ENCODE data around the gene CPS1. TPM values are rescaled to one million over a fixed set of nuclear protein-coding genes. Genes with fewer than 3 reads are reported as not detected.

The CPS1 gene
- total and polyA plus RNA-seq, 2 of the 4 experiments (the other 2 are of a cell fraction), result 5.4 to 20.1 TPM

DNA sequence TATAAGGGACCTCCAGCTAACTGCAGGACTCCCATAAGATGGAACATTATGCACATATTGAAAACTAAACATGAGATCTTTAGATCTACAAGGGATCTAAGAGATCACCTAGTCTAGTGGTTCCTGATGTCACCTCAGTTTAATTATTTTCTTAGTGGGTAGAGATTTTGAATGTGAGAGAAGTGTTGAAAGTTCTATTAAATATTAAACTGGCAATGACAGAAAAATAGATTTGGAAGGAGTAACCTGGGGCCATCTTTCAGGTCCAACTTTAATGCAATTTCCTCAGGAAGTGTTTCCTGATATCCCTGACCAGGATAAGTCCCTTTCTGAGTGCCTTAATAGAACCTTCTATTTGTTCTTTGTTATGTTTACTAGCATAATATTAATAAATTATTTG lies 29.1 kb upstream of the CPS1 start:
- no peak overlapping the region for H4K5ac ChIP-seq (ENCODE audit: low read depth, low read length)
- CTCF ChIA-PET, result no interaction called here
- no peaks in the 10 kb centered on the region for H3K9me3 ChIP-seq (ENCODE audit: control insufficient read depth, insufficient read depth, low read length)
- H3K14ac ChIP-seq (replicated peaks; ENCODE audit: low read depth, low read length), result no peak overlapping the region
- ATAC-seq (ENCODE audit: low read depth) (no peak), DNase-seq (no peak)
- no peaks in the 10 kb centered on the region for H4K20me1 ChIP-seq (ENCODE audit: insufficient read depth, low read length)
- H3K18ac ChIP-seq (ENCODE audit: low read depth, low read length), result no peak overlapping the region
- POLR2A ChIA-PET (ENCODE audit: unreplicated experiment), result no interaction called here
- no peak overlapping the region for H2AK9ac ChIP-seq (replicated peaks; ENCODE audit: low read depth, low read length, poor library complexity)
- no peak overlapping the region for H3K56ac ChIP-seq (ENCODE audit: extremely low read depth, insufficient read depth, low read length)
- no peak overlapping the region for H3K23ac ChIP-seq (ENCODE audit: low read depth, low read length)
- H3K4me1 ChIP-seq (ENCODE audit: control insufficient read depth, insufficient read depth, low read length), result no peaks in the 10 kb centered on the region
- H2BK5ac ChIP-seq (ENCODE audit: low read depth, low read length, poor library complexity, severe bottlenecking), result no peak overlapping the region
- H3K79me1 ChIP-seq (ENCODE audit: low read depth in 1 of 2, low read length in 2 of 2), result no peaks in the 10 kb centered on the region
- no peak overlapping the region for H3K9ac ChIP-seq (ENCODE audit: low read depth, low read length)
- H2AFZ ChIP-seq (replicated peaks; ENCODE audit: low read length, poor library complexity), result no peak overlapping the region
- TF ChIP-seq, protein P1, sequence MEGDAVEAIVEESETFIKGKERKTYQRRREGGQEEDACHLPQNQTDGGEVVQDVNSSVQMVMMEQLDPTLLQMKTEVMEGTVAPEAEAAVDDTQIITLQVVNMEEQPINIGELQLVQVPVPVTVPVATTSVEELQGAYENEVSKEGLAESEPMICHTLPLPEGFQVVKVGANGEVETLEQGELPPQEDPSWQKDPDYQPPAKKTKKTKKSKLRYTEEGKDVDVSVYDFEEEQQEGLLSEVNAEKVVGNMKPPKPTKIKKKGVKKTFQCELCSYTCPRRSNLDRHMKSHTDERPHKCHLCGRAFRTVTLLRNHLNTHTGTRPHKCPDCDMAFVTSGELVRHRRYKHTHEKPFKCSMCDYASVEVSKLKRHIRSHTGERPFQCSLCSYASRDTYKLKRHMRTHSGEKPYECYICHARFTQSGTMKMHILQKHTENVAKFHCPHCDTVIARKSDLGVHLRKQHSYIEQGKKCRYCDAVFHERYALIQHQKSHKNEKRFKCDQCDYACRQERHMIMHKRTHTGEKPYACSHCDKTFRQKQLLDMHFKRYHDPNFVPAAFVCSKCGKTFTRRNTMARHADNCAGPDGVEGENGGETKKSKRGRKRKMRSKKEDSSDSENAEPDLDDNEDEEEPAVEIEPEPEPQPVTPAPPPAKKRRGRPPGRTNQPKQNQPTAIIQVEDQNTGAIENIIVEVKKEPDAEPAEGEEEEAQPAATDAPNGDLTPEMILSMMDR (conservative IDR thresholded peaks at IDR 0.05; ENCODE audit: low read depth, low read length), result no peak
- TF ChIP-seq MXI1 (IDR thresholded peaks at IDR 0.05; ENCODE audit: borderline replicate concordance, low read depth, low read length), result no peak
- no peak for TF ChIP-seq RAD21 (IDR thresholded peaks at IDR 0.05; ENCODE audit: low read length)
- no peak for TF ChIP-seq RCOR1 (IDR thresholded peaks at IDR 0.05; ENCODE audit: insufficient replicate concordance, low read length)
- TF ChIP-seq RFX5 (IDR thresholded peaks at IDR 0.05; ENCODE audit: low read depth, low read length), result no peak
- no peak for TF ChIP-seq NFE2L2 (IDR thresholded peaks at IDR 0.05; ENCODE audit: low read depth, low read length)
- TF ChIP-seq, protein P2, sequence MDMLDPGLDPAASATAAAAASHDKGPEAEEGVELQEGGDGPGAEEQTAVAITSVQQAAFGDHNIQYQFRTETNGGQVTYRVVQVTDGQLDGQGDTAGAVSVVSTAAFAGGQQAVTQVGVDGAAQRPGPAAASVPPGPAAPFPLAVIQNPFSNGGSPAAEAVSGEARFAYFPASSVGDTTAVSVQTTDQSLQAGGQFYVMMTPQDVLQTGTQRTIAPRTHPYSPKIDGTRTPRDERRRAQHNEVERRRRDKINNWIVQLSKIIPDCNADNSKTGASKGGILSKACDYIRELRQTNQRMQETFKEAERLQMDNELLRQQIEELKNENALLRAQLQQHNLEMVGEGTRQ (IDR thresholded peaks at IDR 0.05; ENCODE audit: low read depth, low read length), result no peak
- TF ChIP-seq POLR2A (IDR thresholded peaks at IDR 0.05; ENCODE audit: low read depth, low read length), result no peak
- H2BK20ac ChIP-seq (ENCODE audit: low read depth, low read length), result no peak overlapping the region
- H3K27me3 ChIP-seq (ENCODE audit: control insufficient read depth, insufficient read depth, low read length), result no peaks in the 10 kb centered on the region
- H2AK5ac ChIP-seq (ENCODE audit: low read depth, low read length), result no peak overlapping the region
- no peaks in the 10 kb centered on the region for H3K36me3 ChIP-seq (ENCODE audit: control insufficient read depth, insufficient read depth, low read length)
- no peak overlapping the region for H3K4me3 ChIP-seq (ENCODE audit: insufficient read depth, low read depth, low read length)
- no peak overlapping the region for H3K4me2 ChIP-seq (ENCODE audit: low read depth, low read length)
- intact Hi-C loops (cut with micrococcal nuclease) (no loop called here), in situ Hi-C loops (cut with MboI; ENCODE audit: low sequenced_read_pairs) (no loop called here), dilution Hi-C loops (cut with HindIII; ENCODE audit: low sequenced_read_pairs, unreplicated experiment) (no loop called here)
- no peaks in the 10 kb centered on the region for H3K9me1 ChIP-seq (ENCODE audit: insufficient read depth, low read length)
- H2BK15ac ChIP-seq (ENCODE audit: low read depth, low read length), result no peak overlapping the region
- no TSS peak for BruUV-seq (replicated peaks)
- H4K8ac ChIP-seq (ENCODE audit: low read depth in 2 of 2, low read length in 2 of 2), result no peak overlapping the region
- H3K27ac ChIP-seq (ENCODE audit: insufficient read depth, low read length), result no peak overlapping the region
- no peak overlapping the region for H2BK120ac ChIP-seq (ENCODE audit: low read depth, low read length)
- no peak overlapping the region for H4K91ac ChIP-seq (ENCODE audit: insufficient read depth, low read depth, low read length)
- H3K4ac ChIP-seq (ENCODE audit: low read depth, low read length), result no peak overlapping the region

Measured in IMR-90 (cell line).